H9 (cell line): ENCODE data around the gene TMEM176A. TPM values are rescaled to one million over a fixed set of nuclear protein-coding genes. Genes with fewer than 3 reads are reported as not detected.

Experiments used
- DNase-seq: peaks from one replicate; pipeline ENCODE4 v3.0.0-alpha.2; 2017
- H2AFZ ChIP-seq: one replicate; pipeline ENCODE4 v1.6.1; 2013; ENCODE audit warnings: mild to moderate bottlenecking, low read length, control low read depth, moderate library complexity
- H2AK5ac ChIP-seq: 2 replicates; pipeline ENCODE4 v1.6.1; 2013; ENCODE audit warnings: low read length, control low read depth, mixed read lengths; ENCODE audit not compliant: insufficient read length
- H2BK120ac ChIP-seq: one replicate; pipeline ENCODE4 v1.6.1; 2013; ENCODE audit warnings: low read depth, mild to moderate bottlenecking, low read length, control low read depth, inconsistent platforms; ENCODE audit not compliant: poor library complexity, severe bottlenecking
- H2BK12ac ChIP-seq: 2 replicates; pipeline ENCODE4 v1.6.1; 2013; ENCODE audit warnings: low read length, control low read depth, mixed read lengths, low read depth; ENCODE audit not compliant: insufficient read length
- H2BK15ac ChIP-seq: 2 replicates; pipeline ENCODE4 v1.6.1; 2013; ENCODE audit warnings: low read depth, low read length, control low read depth
- H2BK20ac ChIP-seq: one replicate; pipeline ENCODE4 v1.6.1; 2013; ENCODE audit warnings: low read depth, mild to moderate bottlenecking, low read length, control low read depth, inconsistent platforms; ENCODE audit not compliant: poor library complexity, severe bottlenecking
- H2BK5ac ChIP-seq: 2 replicates; pipeline ENCODE4 v1.6.1; 2013; ENCODE audit warnings: low read length, control low read depth, mixed read lengths; ENCODE audit not compliant: insufficient read length
- H3K14ac ChIP-seq: 2 replicates; pipeline ENCODE4 v1.6.1; 2013; ENCODE audit warnings: low read length, control low read depth; ENCODE audit not compliant: insufficient read depth
- H3K18ac ChIP-seq: 2 replicates; pipeline ENCODE4 v1.6.1; 2013; ENCODE audit warnings: low read depth, mild to moderate bottlenecking, mixed read lengths, low read length, control low read depth; ENCODE audit not compliant: insufficient read length
- H3K23ac ChIP-seq: 2 replicates; pipeline ENCODE4 v1.6.1; 2013; ENCODE audit warnings: low read length, control low read depth, mixed read lengths, low read depth; ENCODE audit not compliant: insufficient read length
- H3K23me2 ChIP-seq: 2 replicates; pipeline ENCODE4 v1.6.1; 2013; ENCODE audit warnings: low read depth, mild to moderate bottlenecking, mixed read lengths, low read length, control low read depth; ENCODE audit not compliant: insufficient read length, poor library complexity, severe bottlenecking
- H3K27ac ChIP-seq: 2 replicates; pipeline ENCODE4 v1.5.1; 2013; ENCODE audit warnings: low read length, control low read depth, mixed read lengths, low read depth; ENCODE audit not compliant: insufficient read length
- H3K27me3 ChIP-seq: 2 replicates; pipeline ENCODE4 v1.6.1; 2013; ENCODE audit warnings: low read length, control low read depth, inconsistent platforms; ENCODE audit not compliant: insufficient read depth
- H3K4ac ChIP-seq: 2 replicates; pipeline ENCODE4 v1.6.1; 2013; ENCODE audit warnings: low read depth, mild to moderate bottlenecking, control low read depth, inconsistent platforms, low read length, moderate library complexity
- H3K4me1 ChIP-seq: 2 replicates; pipeline ENCODE4 v1.6.1; 2013; ENCODE audit warnings: low read length, control low read depth, inconsistent platforms; ENCODE audit not compliant: insufficient read depth
- H3K4me2 ChIP-seq: 2 replicates; pipeline ENCODE4 v1.6.1; 2013; ENCODE audit warnings: low read length, control low read depth, mixed read lengths; ENCODE audit not compliant: insufficient read length, insufficient read depth
- H3K56ac ChIP-seq: 2 replicates; pipeline ENCODE4 v1.6.1; 2013; ENCODE audit warnings: low read depth, mild to moderate bottlenecking, mixed read lengths, low read length, control low read depth; ENCODE audit not compliant: insufficient read length
- H3K79me1 ChIP-seq: 2 replicates; pipeline ENCODE4 v1.6.1; 2013; ENCODE audit warnings: low read depth, mild to moderate bottlenecking, moderate library complexity, low read length, control low read depth, inconsistent platforms; ENCODE audit not compliant: insufficient read depth, poor library complexity, severe bottlenecking
- H3K79me2 ChIP-seq: 2 replicates; pipeline ENCODE4 v1.6.1; 2013; ENCODE audit warnings: low read length, control low read depth, inconsistent platforms; ENCODE audit not compliant: insufficient read depth
- H3K9ac ChIP-seq: 2 replicates; pipeline ENCODE4 v1.6.1; 2013; ENCODE audit warnings: low read length, control low read depth, mixed read lengths; ENCODE audit not compliant: insufficient read length; ENCODE audit errors: extremely low read depth
- H3K9me3 ChIP-seq: one replicate; pipeline ENCODE4 v1.6.1; 2013; ENCODE audit warnings: low read depth, low read length, inconsistent platforms; ENCODE audit not compliant: control insufficient read depth
- H3T11ph ChIP-seq: one replicate; pipeline ENCODE4 v1.6.1; 2013; ENCODE audit warnings: mild to moderate bottlenecking, low read length, control low read depth, inconsistent platforms
- H4K20me1 ChIP-seq: one replicate; pipeline ENCODE4 v1.6.1; 2013; ENCODE audit not compliant: control insufficient read depth, insufficient read length, insufficient read depth
- H4K5ac ChIP-seq: 2 replicates; pipeline ENCODE4 v1.6.1; 2013; ENCODE audit warnings: low read depth, mild to moderate bottlenecking, mixed read lengths, low read length, control low read depth; ENCODE audit not compliant: insufficient read length
- H4K8ac ChIP-seq: replicated peaks from 2 replicates; pipeline ENCODE4 v1.6.1; 2013; ENCODE audit warnings: low read length, control low read depth, mixed read lengths, low read depth; ENCODE audit not compliant: insufficient read length
- H4K91ac ChIP-seq: 2 replicates; pipeline ENCODE4 v1.6.1; 2013; ENCODE audit warnings: low read depth, mild to moderate bottlenecking, moderate library complexity, mixed read lengths, low read length, control low read depth; ENCODE audit not compliant: insufficient read length
- H3K27ac Mint-ChIP-seq, 3 experiments: 2 replicates in 2 of 3; 3 replicates in 1 of 3; pipeline ENCODE4 v1.8.0; 2020 to 2021; ENCODE audit warnings: mixed read lengths in 3 of 3, mild to moderate bottlenecking in 1 of 3, moderate library complexity in 1 of 3
- H3K27me3 Mint-ChIP-seq: 2 replicates; pipeline ENCODE4 v1.8.0; 2021; ENCODE audit warnings: low read depth, mild to moderate bottlenecking, moderate library complexity, mixed read lengths
- H3K36me3 Mint-ChIP-seq, 3 experiments: 2 replicates in 2 of 3; 3 replicates in 1 of 3; pipeline ENCODE4 v1.8.0; 2020 to 2021; ENCODE audit warnings: low read depth in 3 of 3, mixed read lengths in 3 of 3; ENCODE audit not compliant: insufficient read depth in 1 of 3
- H3K4me1 Mint-ChIP-seq, 2 experiments: 2 replicates each; pipeline ENCODE4 v1.8.0; 2020; ENCODE audit warnings: mixed read lengths in 2 of 2
- H3K4me3 Mint-ChIP-seq, 2 experiments: 2 replicates in 1 of 2; 3 replicates in 1 of 2; pipeline ENCODE4 v1.8.0; 2020 to 2021; ENCODE audit warnings: mild to moderate bottlenecking in 2 of 2, mixed read lengths in 2 of 2, moderate library complexity in 1 of 2
- H3K9me3 Mint-ChIP-seq, 2 experiments: 2 replicates in 1 of 2; 3 replicates in 1 of 2; pipeline ENCODE4 v1.8.0; 2020; ENCODE audit warnings: mild to moderate bottlenecking in 2 of 2, mixed read lengths in 2 of 2, moderate library complexity in 1 of 2
- CTCF ChIP-seq: fragments of 200-600 bp; sonication (generic); conservative IDR thresholded peaks from 3 replicates; pipeline ENCODE4 v1.8.0; 2021; ENCODE audit warnings: antibody characterized with exemption, mild to moderate bottlenecking
- WGBS: extraction: QIAGEN DNeasy Blood & Tissue Kit; methylation state at CpG from one replicate; pipeline ENCODE4 v1.1.7; 2013; ENCODE audit warnings: missing lambda C conversion rate, low lambda C conversion rate, mixed read lengths; ENCODE audit not compliant: insufficient read length; ENCODE audit errors: extremely low coverage; 5-methylcytosine and 5-hydroxymethylcytosine counted together
- total RNA-seq: library from RNA; stranded (reverse); gene quantifications from 2 replicates; pipeline ENCODE4 v1.2.1, GENCODE V29; 2021

Gene TMEM176A
- total RNA-seq, 1 experiment from 2014 or later, result not detected

GRCh38 chr7:150756166-150756565, 44.4 kb upstream of the TMEM176A start:
- Histone ChIP-seq H3K56ac (no peak overlapping the region), H3K23ac (no peak overlapping the region), H3K4ac (no peak overlapping the region), H3K4me2 (no peak overlapping the region), H3K14ac (no peak overlapping the region), H2BK20ac (no peak overlapping the region), H4K8ac (no peak overlapping the region), H3K27me3 (no peaks in the 10 kb centered on the region; the same call in 1 of the 2 replicates), H3K27ac (no peak overlapping the region), H3K79me2 (no peaks in the 10 kb centered on the region; the same call in 1 of the 2 replicates), H2BK120ac (no peak overlapping the region), H3T11ph (no peak overlapping the region), H3K79me1 (no peaks in the 10 kb centered on the region), H4K5ac (no peak overlapping the region), H2AFZ (no peak overlapping the region), H2BK5ac (no peak overlapping the region), H4K91ac (no peak overlapping the region), H3K18ac (no peak overlapping the region), H3K23me2 (no peaks in the 10 kb centered on the region), H3K9ac (no peak overlapping the region), H4K20me1 (no peaks in the 10 kb centered on the region), H2AK5ac (no peak overlapping the region), H3K9me3 (no peaks in the 10 kb centered on the region), H2BK15ac (no peak overlapping the region; the same call in 1 of the 2 replicates), H3K4me1 (no peaks in the 10 kb centered on the region), H2BK12ac (no peak overlapping the region)
- Mint-ChIP-seq H3K27me3 (peaks cover 71% of the 10 kb centered on the region), H3K36me3 (no peaks in the 10 kb centered on the region), H3K4me3 (no peak overlapping the region), H3K27ac (no peak overlapping the region), H3K4me1 (no peaks in the 10 kb centered on the region), H3K9me3 (peaks cover under 1 to 1% of the 10 kb centered on the region in 2 experiments; a peak in 1 of 5 replicates)
- TF ChIP-seq CTCF, result no peak
- WGBS, result no CpG with 5 or more reads among the region's 3 CpGs
- DNase-seq, result no peak
